ENCODE data around the gene DNAL1. TPM values are rescaled to one million over a fixed set of nuclear protein-coding genes. Genes with fewer than 3 reads are reported as not detected.

DNAL1 gene, protein sequence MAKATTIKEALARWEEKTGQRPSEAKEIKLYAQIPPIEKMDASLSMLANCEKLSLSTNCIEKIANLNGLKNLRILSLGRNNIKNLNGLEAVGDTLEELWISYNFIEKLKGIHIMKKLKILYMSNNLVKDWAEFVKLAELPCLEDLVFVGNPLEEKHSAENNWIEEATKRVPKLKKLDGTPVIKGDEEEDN
- total RNA-seq, result 8.4 and 11.0 TPM in 2 replicates

DNA sequence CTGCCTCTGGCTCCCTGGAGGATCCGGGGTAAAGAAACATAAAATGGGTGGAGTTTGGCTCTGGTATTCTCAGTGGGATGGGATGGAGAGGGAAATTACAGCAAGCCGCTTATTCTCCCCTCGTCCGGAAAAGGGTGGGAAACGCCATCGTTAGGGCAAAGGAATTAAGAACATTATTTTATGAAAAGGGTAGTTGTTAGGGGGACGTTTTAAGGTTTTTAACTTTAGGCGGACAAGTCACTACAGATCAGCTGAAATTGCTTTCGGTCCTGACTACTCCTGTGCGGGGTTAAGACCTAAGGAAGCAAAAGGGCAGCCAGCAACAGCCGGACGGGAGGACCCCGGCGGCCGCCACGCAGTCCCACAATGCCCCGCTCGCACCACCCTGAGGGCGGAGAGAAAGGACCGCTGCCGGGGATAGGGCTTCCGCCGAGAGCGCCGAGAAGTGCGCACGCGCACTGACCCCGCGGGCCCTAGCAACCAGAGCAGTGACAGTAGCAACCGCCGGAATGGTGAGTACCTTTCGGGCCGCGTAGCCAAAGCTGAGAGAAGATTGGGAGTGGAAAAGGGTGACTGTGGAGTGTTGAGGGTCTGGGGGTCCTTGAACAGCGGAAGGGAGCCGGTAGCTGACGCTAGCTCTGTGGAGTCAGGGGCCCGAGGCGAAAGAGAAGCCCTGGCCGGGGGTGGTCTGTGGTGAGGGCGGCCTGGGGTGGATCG is at the start of gene DNAL1:
Gene DNAL1 (plus strand): TSS at position 456 of the 717 bp plus-strand sequence. CDS start 54 bp downstream, at position 510.

DNA sequence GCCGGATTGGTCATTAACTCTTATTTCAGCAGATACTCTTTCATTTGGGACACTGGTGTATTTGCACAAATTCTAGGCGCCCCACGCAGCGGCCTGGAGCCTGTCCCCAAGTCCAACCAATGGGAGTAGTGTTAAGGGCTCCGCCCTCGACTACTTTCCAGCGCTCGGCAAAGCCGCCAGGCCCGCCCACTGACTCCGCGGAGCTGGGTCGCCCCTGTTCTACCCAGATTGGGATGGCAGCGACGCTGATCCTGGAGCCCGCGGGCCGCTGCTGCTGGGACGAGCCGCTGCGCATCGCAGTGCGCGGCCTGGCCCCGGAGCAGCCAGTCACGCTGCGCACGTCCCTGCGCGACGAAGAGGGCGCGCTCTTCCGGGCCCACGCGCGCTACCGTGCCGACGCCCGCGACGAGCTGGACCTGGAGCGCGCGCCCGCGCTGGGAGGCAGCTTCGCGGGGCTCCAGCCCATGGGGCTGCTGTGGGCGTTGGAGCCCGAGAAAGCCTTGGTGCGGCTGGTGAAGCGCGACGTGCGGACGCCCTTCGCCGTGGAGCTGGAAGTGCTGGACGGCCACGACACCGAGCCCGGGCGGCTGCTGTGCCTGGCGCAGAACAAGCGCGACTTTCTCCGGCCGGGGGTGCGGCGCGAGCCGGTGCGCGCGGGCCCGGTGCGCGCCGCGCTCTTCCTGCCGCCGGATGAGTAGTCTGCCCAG is 32.3 kb upstream of the DNAL1 start, which contains the start of gene ACOT6:
Gene ACOT6 (plus strand): TSS at position 179 of the 707 bp plus-strand sequence. CDS start 55 bp downstream, at position 234.

DNA sequence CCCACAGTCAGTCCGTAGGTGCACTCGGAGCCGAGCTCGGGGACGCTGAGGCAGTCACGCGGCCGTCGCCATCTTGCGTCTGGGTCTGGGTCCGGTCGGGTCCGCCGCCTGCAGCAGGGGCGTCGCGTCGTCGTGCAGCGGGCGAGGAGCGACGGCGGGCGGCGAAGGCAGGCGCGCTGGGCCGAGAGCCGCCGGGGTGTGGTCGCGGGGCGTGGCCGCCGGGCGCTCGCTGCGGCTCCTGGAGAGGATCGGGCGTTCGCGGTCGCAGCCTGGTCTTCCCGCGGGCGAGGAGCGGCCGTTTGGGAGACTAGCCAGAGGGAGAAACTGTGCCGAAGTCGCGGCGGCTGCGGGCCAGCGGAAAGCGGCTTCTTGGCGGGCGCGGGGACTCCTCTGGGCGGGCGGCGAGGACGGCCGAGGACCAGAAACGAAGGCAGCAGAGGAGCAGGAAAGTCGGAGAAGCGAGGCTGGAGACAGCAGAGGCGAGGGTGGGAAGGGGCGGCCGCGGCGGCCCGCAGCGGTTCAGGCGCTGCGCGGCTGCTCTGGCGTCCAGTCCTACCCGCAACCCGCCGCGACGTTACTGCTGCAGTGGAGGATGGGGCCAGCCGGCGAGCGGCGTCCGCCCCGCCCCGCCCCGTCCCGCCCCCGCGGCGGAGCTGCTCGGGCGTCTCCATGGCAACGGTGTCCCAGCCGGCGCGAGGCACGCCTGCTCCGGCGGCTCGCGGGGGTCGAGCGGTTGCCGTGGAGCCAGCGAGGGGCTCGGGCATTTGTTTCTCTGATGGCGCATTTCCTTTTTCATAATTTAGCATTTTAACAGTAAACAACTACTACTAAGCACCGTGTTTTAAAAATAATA is 69.2 kb downstream of the DNAL1 start, which contains the start of gene PNMA1:
Gene PNMA1 (minus strand): TSS at position 582 of the 853 bp plus-strand sequence. CDS start 745 bp downstream, outside the sequence.

Other genes with a start within 250 kb of the DNAL1 start
- 32.2 and 41.2 TPM in 2 replicates for gene NUMB, start 186.4 kb upstream of the DNAL1 start, total RNA-seq
- gene RIOX1, start 154.1 kb upstream of the DNAL1 start, total RNA-seq, result 11.3 and 15.8 TPM in 2 replicates
- gene ACOT1, start 107.8 kb upstream of the DNAL1 start, total RNA-seq, result 3.5 and 6.0 TPM in 2 replicates
- gene HEATR4, start 86.0 kb upstream of the DNAL1 start, total RNA-seq, result under 0.01 and 0.30 TPM in 2 replicates
- 27.2 and 29.3 TPM in 2 replicates for gene ACOT2, start 75.8 kb upstream of the DNAL1 start, total RNA-seq
- 0.76 and 0.98 TPM in 2 replicates for gene ACOT4, start 53.1 kb upstream of the DNAL1 start, total RNA-seq
- gene ACOT6, start 32.5 kb upstream of the DNAL1 start, total RNA-seq, result not detected in 2 replicates
- gene PNMA1, start 69.4 kb downstream of the DNAL1 start, total RNA-seq, result 38.7 and 45.0 TPM in 2 replicates
- gene PTGR2, start 206.8 kb downstream of the DNAL1 start, total RNA-seq, result 5.1 and 6.1 TPM in 2 replicates
- gene ZNF410, start 241.9 kb downstream of the DNAL1 start, total RNA-seq, result 55.5 and 57.1 TPM in 2 replicates

Data from smooth muscle cell of the pulmonary artery (primary cell).